ENCODE data around the gene LRP4. TPM values are rescaled to one million over a fixed set of nuclear protein-coding genes. Genes with fewer than 3 reads are reported as not detected.

LRP4 gene
- polyA plus RNA-seq, 1 donor from 2014 or later = not detected

DNA sequence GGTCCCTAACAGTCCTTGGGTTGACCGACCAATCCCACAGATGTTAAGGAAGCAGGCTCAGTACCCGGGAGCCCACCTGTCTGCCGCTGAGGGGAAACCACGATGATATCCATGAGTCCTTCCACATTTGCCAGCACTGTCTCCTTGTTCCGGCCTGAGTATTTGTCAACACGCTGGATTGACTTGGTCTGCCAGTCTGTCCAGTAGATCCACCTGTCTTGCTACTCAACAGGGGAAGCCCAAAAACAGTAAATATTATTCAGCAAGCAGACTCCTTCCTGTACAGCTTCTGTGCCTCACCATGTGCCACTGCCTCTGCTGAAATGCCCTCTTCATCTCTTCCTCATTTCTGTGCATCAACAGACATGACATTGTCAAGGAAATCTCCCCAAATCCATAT, 49.4 kb downstream of the LRP4 start:
- Histone ChIP-seq H3F3A (ENCODE audit: insufficient read depth, low read length, poor library complexity, severe bottlenecking) (no peaks in the 10 kb centered on the region), H3K27ac (ENCODE audit: low read length) (no peak overlapping the region), H3K27me3 (ENCODE audit: insufficient read depth, low read depth, low read length) (no peaks in the 10 kb centered on the region), H3K9me2 (ENCODE audit: insufficient read depth, low read length) (no peaks in the 10 kb centered on the region), H4K20me1 (ENCODE audit: insufficient read depth) (no peaks in the 10 kb centered on the region), H3K9me3 (ENCODE audit: low read length) (no peaks in the 10 kb centered on the region), H3K79me2 (replicated peaks; ENCODE audit: insufficient read depth, low read length) (no peaks in the 10 kb centered on the region), H3K9ac (ENCODE audit: low read length) (no peak overlapping the region), H3K4me3 (ENCODE audit: low read length) (no peak overlapping the region), H3K36me3 (ENCODE audit: insufficient read depth, low read length) (no peaks in the 10 kb centered on the region), H2AFZ (ENCODE audit: low read depth, low read length) (no peak overlapping the region), H3K4me2 (ENCODE audit: low read length) (no peak overlapping the region)
- TF ChIP-seq, protein P1, sequence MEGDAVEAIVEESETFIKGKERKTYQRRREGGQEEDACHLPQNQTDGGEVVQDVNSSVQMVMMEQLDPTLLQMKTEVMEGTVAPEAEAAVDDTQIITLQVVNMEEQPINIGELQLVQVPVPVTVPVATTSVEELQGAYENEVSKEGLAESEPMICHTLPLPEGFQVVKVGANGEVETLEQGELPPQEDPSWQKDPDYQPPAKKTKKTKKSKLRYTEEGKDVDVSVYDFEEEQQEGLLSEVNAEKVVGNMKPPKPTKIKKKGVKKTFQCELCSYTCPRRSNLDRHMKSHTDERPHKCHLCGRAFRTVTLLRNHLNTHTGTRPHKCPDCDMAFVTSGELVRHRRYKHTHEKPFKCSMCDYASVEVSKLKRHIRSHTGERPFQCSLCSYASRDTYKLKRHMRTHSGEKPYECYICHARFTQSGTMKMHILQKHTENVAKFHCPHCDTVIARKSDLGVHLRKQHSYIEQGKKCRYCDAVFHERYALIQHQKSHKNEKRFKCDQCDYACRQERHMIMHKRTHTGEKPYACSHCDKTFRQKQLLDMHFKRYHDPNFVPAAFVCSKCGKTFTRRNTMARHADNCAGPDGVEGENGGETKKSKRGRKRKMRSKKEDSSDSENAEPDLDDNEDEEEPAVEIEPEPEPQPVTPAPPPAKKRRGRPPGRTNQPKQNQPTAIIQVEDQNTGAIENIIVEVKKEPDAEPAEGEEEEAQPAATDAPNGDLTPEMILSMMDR (IDR thresholded peaks at IDR 0.05; ENCODE audit: poor library complexity, severe bottlenecking) = no peak
- TF ChIP-seq RAD21 (conservative IDR thresholded peaks at IDR 0.05) (no peak), SMC3 (conservative IDR thresholded peaks at IDR 0.05; ENCODE audit: poor library complexity) (no peak), MXI1 (conservative IDR thresholded peaks at IDR 0.05; ENCODE audit: poor library complexity, severe bottlenecking) (no peak), EP300 (conservative IDR thresholded peaks at IDR 0.05; ENCODE audit: poor library complexity, severe bottlenecking) (no peak)

DNA sequence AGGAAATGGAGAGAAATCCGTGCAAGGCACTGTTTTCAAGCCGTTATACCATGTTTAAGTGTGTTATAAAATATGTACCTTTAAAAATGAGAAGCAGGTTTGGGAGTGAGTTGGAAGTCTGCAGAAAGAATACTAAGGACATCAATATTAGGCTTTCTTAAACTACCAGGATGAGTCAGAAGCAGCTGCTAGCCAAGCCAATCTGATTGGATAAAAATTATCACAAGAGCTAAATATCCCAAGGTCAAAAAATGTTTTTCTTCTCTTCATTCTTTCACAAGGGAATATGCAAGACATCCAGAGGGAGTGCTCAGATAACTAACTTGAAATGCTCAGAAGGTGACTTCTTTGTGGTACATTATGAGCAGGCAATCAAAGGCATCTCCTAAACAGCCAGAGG, 53.0 kb downstream of the LRP4 start:
- Histone ChIP-seq H3K4me3 (ENCODE audit: low read length) (no peak overlapping the region), H3F3A (ENCODE audit: insufficient read depth, low read length, poor library complexity, severe bottlenecking) (no peaks in the 10 kb centered on the region), H3K36me3 (ENCODE audit: insufficient read depth, low read length) (no peaks in the 10 kb centered on the region), H3K27me3 (ENCODE audit: insufficient read depth, low read depth, low read length) (no peaks in the 10 kb centered on the region), H3K4me2 (ENCODE audit: low read length) (no peak overlapping the region), H4K20me1 (ENCODE audit: insufficient read depth) (no peaks in the 10 kb centered on the region), H3K9ac (ENCODE audit: low read length) (no peak overlapping the region), H3K79me2 (replicated peaks; ENCODE audit: insufficient read depth, low read length) (no peaks in the 10 kb centered on the region), H3K9me2 (ENCODE audit: insufficient read depth, low read length) (no peaks in the 10 kb centered on the region), H3K27ac (ENCODE audit: low read length) (no peak overlapping the region), H3K9me3 (ENCODE audit: low read length) (no peaks in the 10 kb centered on the region), H2AFZ (ENCODE audit: low read depth, low read length) (no peak overlapping the region)
- no peak for TF ChIP-seq MXI1 (conservative IDR thresholded peaks at IDR 0.05; ENCODE audit: poor library complexity, severe bottlenecking)
- TF ChIP-seq, protein P2, sequence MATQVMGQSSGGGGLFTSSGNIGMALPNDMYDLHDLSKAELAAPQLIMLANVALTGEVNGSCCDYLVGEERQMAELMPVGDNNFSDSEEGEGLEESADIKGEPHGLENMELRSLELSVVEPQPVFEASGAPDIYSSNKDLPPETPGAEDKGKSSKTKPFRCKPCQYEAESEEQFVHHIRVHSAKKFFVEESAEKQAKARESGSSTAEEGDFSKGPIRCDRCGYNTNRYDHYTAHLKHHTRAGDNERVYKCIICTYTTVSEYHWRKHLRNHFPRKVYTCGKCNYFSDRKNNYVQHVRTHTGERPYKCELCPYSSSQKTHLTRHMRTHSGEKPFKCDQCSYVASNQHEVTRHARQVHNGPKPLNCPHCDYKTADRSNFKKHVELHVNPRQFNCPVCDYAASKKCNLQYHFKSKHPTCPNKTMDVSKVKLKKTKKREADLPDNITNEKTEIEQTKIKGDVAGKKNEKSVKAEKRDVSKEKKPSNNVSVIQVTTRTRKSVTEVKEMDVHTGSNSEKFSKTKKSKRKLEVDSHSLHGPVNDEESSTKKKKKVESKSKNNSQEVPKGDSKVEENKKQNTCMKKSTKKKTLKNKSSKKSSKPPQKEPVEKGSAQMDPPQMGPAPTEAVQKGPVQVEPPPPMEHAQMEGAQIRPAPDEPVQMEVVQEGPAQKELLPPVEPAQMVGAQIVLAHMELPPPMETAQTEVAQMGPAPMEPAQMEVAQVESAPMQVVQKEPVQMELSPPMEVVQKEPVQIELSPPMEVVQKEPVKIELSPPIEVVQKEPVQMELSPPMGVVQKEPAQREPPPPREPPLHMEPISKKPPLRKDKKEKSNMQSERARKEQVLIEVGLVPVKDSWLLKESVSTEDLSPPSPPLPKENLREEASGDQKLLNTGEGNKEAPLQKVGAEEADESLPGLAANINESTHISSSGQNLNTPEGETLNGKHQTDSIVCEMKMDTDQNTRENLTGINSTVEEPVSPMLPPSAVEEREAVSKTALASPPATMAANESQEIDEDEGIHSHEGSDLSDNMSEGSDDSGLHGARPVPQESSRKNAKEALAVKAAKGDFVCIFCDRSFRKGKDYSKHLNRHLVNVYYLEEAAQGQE (IDR thresholded peaks at IDR 0.05; ENCODE audit: borderline replicate concordance) = no peak
- TF ChIP-seq RAD21 (conservative IDR thresholded peaks at IDR 0.05) = no peak
- TF ChIP-seq EZH2 (IDR thresholded peaks at IDR 0.05; ENCODE audit: borderline replicate concordance, insufficient read depth, low read length, poor library complexity, severe bottlenecking) = no peak

DNA sequence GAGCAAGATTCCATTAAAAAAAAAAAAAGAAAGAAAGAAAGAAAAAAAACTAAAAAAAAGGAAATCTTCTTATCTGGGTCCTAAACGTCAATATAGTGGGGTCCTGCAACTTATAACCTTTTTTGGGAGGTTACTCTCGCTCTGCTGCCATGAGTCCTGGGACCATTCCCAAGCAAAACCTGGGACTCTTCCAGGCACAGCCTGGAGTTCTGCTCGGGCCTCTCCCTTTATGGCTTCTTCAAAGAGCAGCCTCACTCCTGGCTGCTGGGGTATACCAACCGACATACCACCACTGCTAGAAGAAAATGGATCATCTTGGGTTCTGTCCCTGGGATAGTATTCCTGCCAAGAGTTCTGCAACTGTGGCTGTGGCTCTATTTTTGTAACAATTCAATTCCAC, 58.1 kb downstream of the LRP4 start:
- no peaks in the 10 kb centered on the region for H3K36me3 ChIP-seq (ENCODE audit: insufficient read depth, low read length)
- no peak overlapping the region for H3K4me2 ChIP-seq (ENCODE audit: low read length)
- H2AFZ ChIP-seq (ENCODE audit: low read depth, low read length) = no peak overlapping the region
- TF ChIP-seq POLR2AphosphoS5 (IDR thresholded peaks at IDR 0.05) (no peak), TAF1 (IDR thresholded peaks at IDR 0.05; ENCODE audit: low read depth) (no peak), MXI1 (conservative IDR thresholded peaks at IDR 0.05; ENCODE audit: poor library complexity, severe bottlenecking) (no peak), RAD21 (conservative IDR thresholded peaks at IDR 0.05) (no peak), SMC3 (conservative IDR thresholded peaks at IDR 0.05; ENCODE audit: poor library complexity) (no peak), EP300 (conservative IDR thresholded peaks at IDR 0.05; ENCODE audit: poor library complexity, severe bottlenecking) (no peak), EZH2 (IDR thresholded peaks at IDR 0.05; ENCODE audit: borderline replicate concordance, insufficient read depth, low read length, poor library complexity, severe bottlenecking) (no peak)
- TF ChIP-seq, protein P2 (IDR thresholded peaks at IDR 0.05; ENCODE audit: borderline replicate concordance) = no peak
- TF ChIP-seq, protein P1 (IDR thresholded peaks at IDR 0.05; ENCODE audit: poor library complexity, severe bottlenecking) = no peak
- H3F3A ChIP-seq (ENCODE audit: insufficient read depth, low read length, poor library complexity, severe bottlenecking) = no peaks in the 10 kb centered on the region
- no peaks in the 10 kb centered on the region for H3K9me3 ChIP-seq (ENCODE audit: low read length)
- H3K9me2 ChIP-seq (ENCODE audit: insufficient read depth, low read length) = no peaks in the 10 kb centered on the region
- H3K4me3 ChIP-seq (ENCODE audit: low read length) = no peak overlapping the region
- no peak overlapping the region for H3K27ac ChIP-seq (ENCODE audit: low read length)
- no peaks in the 10 kb centered on the region for H3K79me2 ChIP-seq (replicated peaks; ENCODE audit: insufficient read depth, low read length)
- no peaks in the 10 kb centered on the region for H4K20me1 ChIP-seq (ENCODE audit: insufficient read depth)
- H3K9ac ChIP-seq (ENCODE audit: low read length) = no peak overlapping the region
- no peaks in the 10 kb centered on the region for H3K27me3 ChIP-seq (ENCODE audit: insufficient read depth, low read depth, low read length)
